Measurements from ENCODE around the gene RAP1GDS1. TPM values are rescaled to one million over a fixed set of nuclear protein-coding genes. Genes with fewer than 3 reads are reported as not detected.

The RAP1GDS1 gene, protein sequence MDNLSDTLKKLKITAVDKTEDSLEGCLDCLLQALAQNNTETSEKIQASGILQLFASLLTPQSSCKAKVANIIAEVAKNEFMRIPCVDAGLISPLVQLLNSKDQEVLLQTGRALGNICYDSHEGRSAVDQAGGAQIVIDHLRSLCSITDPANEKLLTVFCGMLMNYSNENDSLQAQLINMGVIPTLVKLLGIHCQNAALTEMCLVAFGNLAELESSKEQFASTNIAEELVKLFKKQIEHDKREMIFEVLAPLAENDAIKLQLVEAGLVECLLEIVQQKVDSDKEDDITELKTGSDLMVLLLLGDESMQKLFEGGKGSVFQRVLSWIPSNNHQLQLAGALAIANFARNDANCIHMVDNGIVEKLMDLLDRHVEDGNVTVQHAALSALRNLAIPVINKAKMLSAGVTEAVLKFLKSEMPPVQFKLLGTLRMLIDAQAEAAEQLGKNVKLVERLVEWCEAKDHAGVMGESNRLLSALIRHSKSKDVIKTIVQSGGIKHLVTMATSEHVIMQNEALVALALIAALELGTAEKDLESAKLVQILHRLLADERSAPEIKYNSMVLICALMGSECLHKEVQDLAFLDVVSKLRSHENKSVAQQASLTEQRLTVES
- 121 TPM for total RNA-seq (ENCODE audit: unreplicated experiment)
- long read RNA-seq, transcript RAP1GDS1-205 (15 exons, 3,681 nt), result minor isoform, 19 of 97 reads
- long read RNA-seq, transcript RAP1GDS1-203 (14 exons, 2,085 nt), result minor isoform, 9 of 97 reads
- long read RNA-seq, transcript RAP1GDS1-204 (14 exons, 1,942 nt), result major isoform, 36 of 97 reads
- long read RNA-seq, transcript RAP1GDS1-202 (15 exons, 2,092 nt), result minor isoform, 5 of 97 reads
- long read RNA-seq, partial matches to known transcripts, result 6 of 97 reads
- long read RNA-seq, other reads (novel, unspliced or antisense), result 19 of 97 reads

DNA sequence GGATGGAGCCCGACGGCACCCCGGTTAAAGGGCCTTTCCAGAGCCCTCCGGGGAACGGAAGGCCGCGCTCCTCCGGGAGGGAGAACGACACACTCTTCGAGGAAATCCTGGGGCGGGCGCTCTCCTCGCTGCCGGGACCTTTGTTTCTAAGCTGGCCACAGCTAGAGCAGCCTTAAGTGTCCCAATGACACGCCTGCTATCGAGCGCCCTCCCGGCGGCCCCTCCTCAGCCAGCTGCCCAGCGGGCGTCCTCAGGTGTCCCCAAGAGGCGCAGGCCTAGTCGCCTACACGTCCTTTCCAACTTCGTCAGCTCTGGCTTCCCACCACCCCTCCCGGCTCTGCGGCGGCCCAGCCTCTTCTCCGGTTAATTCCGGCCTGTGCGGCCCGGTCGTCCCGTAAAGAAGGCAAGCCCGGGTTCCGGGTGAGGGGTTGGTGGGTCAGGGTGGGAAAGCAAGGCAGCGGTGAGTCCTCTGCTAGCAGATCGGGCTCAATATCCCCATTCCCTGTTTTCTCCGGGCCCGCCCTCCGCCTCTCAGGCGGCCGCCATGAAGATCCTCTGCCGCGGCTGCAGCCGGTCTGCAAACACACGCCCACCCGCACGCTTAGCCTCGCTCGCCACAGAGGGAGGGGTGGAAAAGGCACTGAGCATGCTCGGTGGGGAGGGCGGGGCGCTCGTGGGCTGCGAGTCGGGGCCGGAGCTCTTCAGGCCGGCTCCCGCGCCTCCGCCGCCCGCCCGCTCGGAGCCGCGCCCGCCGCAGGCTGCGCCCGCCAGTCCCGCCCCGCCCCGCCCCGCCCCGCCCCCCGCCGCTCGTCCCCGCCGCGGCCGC, at the start of gene RAP1GDS1:
TSS of gene RAP1GDS1 (plus strand) at position 806 of the 826 bp plus-strand sequence. CDS start 182 bp downstream, outside the sequence.
- TF ChIP-seq, protein P1, sequence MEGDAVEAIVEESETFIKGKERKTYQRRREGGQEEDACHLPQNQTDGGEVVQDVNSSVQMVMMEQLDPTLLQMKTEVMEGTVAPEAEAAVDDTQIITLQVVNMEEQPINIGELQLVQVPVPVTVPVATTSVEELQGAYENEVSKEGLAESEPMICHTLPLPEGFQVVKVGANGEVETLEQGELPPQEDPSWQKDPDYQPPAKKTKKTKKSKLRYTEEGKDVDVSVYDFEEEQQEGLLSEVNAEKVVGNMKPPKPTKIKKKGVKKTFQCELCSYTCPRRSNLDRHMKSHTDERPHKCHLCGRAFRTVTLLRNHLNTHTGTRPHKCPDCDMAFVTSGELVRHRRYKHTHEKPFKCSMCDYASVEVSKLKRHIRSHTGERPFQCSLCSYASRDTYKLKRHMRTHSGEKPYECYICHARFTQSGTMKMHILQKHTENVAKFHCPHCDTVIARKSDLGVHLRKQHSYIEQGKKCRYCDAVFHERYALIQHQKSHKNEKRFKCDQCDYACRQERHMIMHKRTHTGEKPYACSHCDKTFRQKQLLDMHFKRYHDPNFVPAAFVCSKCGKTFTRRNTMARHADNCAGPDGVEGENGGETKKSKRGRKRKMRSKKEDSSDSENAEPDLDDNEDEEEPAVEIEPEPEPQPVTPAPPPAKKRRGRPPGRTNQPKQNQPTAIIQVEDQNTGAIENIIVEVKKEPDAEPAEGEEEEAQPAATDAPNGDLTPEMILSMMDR (IDR thresholded peaks at IDR 0.05; ENCODE audit: partially characterized antibody, unreplicated experiment), result no peak
- Mint-ChIP-seq H3K27me3 (ENCODE audit: unreplicated experiment) (peaks cover 7% of the 10 kb centered on the region), H3K36me3 (ENCODE audit: unreplicated experiment) (no peaks in the 10 kb centered on the region), H3K27ac (ENCODE audit: unreplicated experiment) (peak within 1 kb of the TSS; percentile 99), H3K4me3 (ENCODE audit: unreplicated experiment) (peak within 1 kb of the TSS; percentile 98), H3K9me3 (ENCODE audit: unreplicated experiment) (peaks cover 11% of the 10 kb centered on the region), H3K4me1 (ENCODE audit: low read depth, unreplicated experiment) (peaks cover 17% of the 10 kb centered on the region)
- DNase-seq, result peak; percentile 97

DNA sequence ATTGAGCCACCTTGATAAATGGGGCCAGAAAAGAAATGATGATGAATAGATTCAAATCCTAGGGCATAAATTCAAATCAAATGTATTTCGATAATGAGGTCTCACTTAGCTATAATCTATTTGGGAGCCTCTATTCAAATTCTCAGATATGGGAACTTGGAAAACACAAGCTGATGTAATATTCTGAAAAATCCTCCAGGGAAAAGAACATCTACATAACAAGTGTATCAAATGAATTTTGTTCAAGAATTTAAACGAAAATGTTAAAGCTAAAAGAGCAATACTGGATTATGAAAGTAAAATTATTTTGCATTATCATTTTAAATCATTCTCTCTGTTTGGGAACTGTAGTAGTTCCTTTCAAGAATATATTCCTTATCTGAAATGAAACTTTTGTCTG, 38.9 kb upstream of the RAP1GDS1 start:
- Mint-ChIP-seq H3K9me3 (ENCODE audit: unreplicated experiment) (peaks cover 1% of the 10 kb centered on the region), H3K27me3 (ENCODE audit: unreplicated experiment) (no peaks in the 10 kb centered on the region), H3K4me1 (ENCODE audit: low read depth, unreplicated experiment) (no peaks in the 10 kb centered on the region), H3K4me3 (ENCODE audit: unreplicated experiment) (no peak overlapping the region), H3K27ac (ENCODE audit: unreplicated experiment) (no peak overlapping the region), H3K36me3 (ENCODE audit: unreplicated experiment) (no peaks in the 10 kb centered on the region)
- DNase-seq, result no peak
- TF ChIP-seq, protein P1 (IDR thresholded peaks at IDR 0.05; ENCODE audit: partially characterized antibody, unreplicated experiment), result no peak

DNA sequence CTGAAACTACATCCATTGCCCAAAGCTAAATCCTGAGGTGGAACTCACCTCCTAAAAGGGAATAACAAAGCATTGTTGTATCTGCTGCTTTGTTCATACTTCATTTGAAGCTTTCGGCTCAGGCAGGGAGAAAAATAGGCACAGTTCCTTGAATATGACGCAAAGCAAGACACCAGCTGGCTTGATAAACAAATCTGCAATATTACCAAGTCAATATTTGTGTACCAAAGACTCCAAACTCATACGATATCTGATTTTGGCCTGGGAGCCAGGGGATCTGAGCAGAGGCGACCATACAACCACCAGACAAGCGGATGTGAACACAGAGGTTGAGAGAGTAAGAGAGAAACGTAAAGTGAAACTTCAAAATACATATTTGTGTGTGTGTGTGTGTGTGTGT, 34.8 kb upstream of the RAP1GDS1 start:
- Mint-ChIP-seq H3K4me3 (ENCODE audit: unreplicated experiment) (no peak overlapping the region), H3K4me1 (ENCODE audit: low read depth, unreplicated experiment) (no peaks in the 10 kb centered on the region), H3K36me3 (ENCODE audit: unreplicated experiment) (no peaks in the 10 kb centered on the region), H3K27me3 (ENCODE audit: unreplicated experiment) (no peaks in the 10 kb centered on the region), H3K27ac (ENCODE audit: unreplicated experiment) (no peak overlapping the region), H3K9me3 (ENCODE audit: unreplicated experiment) (peaks cover 1% of the 10 kb centered on the region)
- DNase-seq, result no peak
- TF ChIP-seq, protein P1 (IDR thresholded peaks at IDR 0.05; ENCODE audit: partially characterized antibody, unreplicated experiment), result no peak

DNA sequence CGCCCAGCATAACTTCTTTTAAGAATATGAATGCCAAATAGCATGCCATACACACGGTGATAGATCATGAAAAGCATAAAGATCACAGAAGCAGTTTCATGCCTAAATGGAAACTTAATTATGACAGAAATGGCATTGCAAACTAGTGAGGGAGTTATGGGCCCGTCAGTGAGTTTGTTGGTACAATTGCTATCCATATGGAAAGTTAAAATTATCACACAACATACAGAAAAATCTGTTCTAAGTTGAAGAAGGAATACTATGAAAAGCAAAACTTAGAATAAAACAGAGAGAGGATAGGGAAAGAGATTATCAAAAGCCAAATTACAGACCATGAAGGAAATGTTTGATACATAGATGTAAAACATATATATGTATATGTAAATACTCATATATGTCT, 30.2 kb upstream of the RAP1GDS1 start:
- Mint-ChIP-seq H3K4me3 (ENCODE audit: unreplicated experiment) (no peak overlapping the region), H3K9me3 (ENCODE audit: unreplicated experiment) (peaks cover 1% of the 10 kb centered on the region), H3K27me3 (ENCODE audit: unreplicated experiment) (no peaks in the 10 kb centered on the region), H3K36me3 (ENCODE audit: unreplicated experiment) (no peaks in the 10 kb centered on the region), H3K4me1 (ENCODE audit: low read depth, unreplicated experiment) (no peaks in the 10 kb centered on the region), H3K27ac (ENCODE audit: unreplicated experiment) (no peak overlapping the region)
- DNase-seq, result no peak
- TF ChIP-seq, protein P1 (IDR thresholded peaks at IDR 0.05; ENCODE audit: partially characterized antibody, unreplicated experiment), result no peak
